HG02623 (cell line): ENCODE results near the gene HSD3B2.

Experiments
- ATAC-seq: cut with Tn5 transposase; IDR thresholded peaks from one replicate; pipeline ENCODE4 v1.9.1; 2021; ENCODE audit warnings: moderate library complexity; ENCODE audit not compliant: unreplicated experiment

The HSD3B2 gene

GRCh38 chr1:119394085-119394484, 20.9 kb upstream of the HSD3B2 start:
- no peak for ATAC-seq

DNA sequence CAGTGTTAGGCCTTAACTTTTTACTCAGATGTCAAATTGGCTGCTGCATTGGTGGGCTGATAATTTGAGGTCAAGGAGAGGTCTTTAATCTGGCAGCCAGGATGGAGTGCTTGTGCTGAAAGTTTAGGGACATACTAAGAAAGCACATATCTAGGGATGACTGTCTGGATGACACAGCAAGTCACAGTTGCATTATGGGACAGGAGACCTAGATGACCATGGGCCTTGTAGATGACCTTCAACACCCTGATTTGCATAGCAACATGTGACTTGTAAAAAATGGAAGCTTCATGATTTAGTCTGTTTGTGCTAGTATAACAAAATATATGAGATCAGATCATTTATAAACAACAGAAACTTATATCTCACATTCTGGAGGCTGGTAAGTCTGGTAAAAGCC, 18.0 kb upstream of the HSD3B2 start:
- ATAC-seq, result no peak

DNA sequence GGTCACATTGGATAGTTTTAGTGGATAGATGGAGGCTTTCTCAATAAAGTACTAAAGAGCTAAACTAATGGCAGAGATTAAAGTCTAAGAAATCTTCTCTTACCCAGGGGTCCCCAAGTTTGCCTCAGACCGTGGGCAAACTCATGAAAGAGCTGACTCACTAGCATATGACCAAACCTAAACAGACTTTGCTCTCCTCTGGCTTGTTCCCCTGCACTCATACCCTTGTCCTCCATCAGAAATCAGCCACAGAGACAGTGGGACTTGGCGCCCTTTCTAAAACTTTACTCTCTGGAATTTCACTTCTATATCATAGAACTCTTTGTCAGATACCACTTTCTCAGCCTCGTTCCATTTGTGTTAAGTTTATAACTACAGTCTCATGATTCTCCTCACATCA, 17.0 kb upstream of the HSD3B2 start:
- ATAC-seq, result no peak

- ATAC-seq, result no peak
Observed at GRCh38 chr1:119404736-119405135, 10.2 kb upstream of the HSD3B2 start.

DNA sequence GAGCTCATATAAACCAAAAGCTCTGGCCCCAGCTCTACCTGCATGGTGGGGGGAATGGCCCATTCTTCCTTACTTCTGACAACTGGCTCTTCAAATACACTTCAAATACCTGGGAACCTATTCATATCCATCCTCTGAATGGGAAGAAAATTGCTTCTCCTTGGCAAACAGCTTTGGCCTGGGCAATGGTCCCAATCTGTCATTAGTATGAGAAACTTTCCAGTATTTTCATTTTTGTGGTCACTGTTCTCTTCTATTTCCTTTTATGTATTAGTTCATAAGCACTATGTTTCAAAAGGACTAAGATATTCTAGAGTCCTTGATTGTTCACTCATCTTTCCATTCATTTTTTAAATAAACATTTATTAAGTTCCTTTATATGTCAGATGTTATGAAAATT, 5.2 kb upstream of the HSD3B2 start:
- no peak for ATAC-seq

GRCh38 chr1:119410961-119411360, 4.0 kb upstream of the HSD3B2 start:
- no peak for ATAC-seq

DNA sequence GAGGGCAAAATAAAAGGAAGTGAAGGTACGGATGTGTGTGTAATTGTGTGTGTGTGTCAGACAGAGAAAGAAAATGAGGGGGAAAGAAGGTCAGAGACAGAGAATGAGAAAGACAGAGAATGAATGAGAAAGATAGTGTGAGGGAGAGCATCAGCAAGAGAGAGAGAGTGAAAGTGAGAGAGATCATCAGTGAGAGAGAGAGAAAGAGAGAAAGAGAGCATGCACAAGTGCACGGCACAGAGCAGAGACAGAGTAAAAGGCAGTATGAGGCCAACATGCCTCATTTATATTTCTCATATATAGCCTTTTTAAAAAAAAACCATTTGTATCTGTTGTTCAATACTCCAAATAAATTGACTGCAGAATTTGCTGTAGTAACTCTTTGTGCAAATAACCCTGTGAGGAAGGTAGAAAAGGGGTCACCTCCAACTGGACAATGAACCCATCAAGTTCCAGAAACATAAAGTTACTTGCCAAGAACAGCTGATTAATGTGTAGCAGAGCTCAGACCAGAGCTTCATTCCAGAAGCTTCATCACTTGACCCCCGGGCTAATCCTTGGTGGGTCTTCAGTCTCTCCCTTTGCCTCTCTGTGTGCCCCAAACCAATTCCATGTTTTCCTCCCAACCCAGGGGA, 1.2 kb downstream of the HSD3B2 start:
- ATAC-seq, result no peak

- ATAC-seq, result no peak
Observed at GRCh38 chr1:119419109-119419508, 4.2 kb downstream of the HSD3B2 start.

- ATAC-seq, result no peak
Observed at GRCh38 chr1:119420638-119421037, 5.7 kb downstream of the HSD3B2 start.

GRCh38 chr1:119422631-119423030, 7.7 kb downstream of the HSD3B2 start:
- ATAC-seq, result no peak

GRCh38 chr1:119428991-119429390, 14.0 kb downstream of the HSD3B2 start:
- no peak for ATAC-seq

DNA sequence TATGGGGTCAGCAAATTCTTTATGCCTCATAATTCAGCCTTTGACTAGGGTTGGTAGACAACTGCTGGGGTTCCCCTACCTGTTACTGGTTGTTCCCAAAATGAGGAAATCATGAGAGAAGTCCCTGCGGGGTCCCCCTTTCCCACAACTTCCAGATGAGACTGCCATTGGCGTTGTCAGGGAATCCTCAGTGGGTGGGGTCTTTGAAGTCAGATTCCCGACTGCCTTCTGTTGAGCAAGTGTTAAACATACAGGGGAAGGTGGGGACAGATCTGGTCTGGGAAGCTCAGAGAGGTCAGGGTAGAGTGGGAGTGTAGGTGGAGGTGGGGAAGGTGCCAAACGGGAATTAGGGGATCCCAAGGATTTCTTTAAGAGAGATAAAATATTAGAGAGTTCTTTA, 14.7 kb downstream of the HSD3B2 start:
- ATAC-seq, result no peak

- ATAC-seq, result no peak
Observed at GRCh38 chr1:119430486-119430885, 15.5 kb downstream of the HSD3B2 start.

GRCh38 chr1:119431836-119432235, 16.9 kb downstream of the HSD3B2 start:
- no peak for ATAC-seq

GRCh38 chr1:119435052-119435451, 20.1 kb downstream of the HSD3B2 start:
- no peak for ATAC-seq

DNA sequence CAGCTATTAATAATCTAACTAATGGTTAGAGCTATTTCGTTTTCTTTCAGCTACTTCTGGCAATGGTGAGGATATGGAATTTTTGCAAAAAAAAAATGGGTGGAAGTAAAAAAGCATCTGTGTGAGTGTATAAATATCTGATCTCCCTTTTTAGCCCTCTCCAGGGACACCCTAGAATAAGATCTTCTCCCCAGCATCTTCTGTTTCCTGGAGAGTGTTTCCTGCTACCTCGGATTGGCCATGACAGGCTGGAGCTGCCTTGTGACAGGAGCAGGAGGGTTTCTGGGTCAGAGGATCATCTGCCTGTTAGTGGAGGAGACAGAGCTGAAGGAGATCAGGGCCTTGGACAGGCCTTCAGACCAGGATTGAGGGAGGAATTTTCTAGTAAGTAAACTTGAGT, 23.8 kb downstream of the HSD3B2 start:
- ATAC-seq, result no peak

DNA sequence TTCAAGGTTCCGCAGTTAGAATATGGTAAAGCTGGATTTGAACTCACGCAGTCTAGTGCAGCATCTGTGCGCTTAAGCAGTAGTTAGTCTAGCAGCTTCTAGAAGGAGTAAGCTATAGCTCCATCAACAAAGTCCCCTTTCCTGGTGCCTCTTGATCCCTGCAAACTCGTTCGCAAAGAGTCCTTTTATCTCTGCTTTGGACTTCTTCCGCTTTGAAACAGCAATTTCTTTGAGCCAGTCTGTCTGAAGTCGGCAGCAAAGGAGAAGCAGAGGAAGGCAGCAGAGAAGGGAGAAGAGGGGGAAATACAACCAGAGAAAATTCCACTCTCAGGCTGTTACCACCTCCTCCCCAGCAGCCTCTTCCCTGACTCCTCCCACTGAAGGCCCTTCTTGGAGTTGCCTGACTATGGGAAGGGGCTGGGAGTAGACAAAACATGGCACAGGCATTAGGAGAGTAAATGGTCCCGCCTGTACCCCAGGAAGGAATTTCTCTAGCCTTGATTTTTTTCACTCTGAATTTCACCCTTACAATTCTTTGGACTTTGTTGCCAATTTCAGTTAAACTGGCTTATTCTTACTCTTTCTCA, 25.9 kb downstream of the HSD3B2 start:
- no peak for ATAC-seq

- no peak for ATAC-seq
Observed at GRCh38 chr1:119442756-119443155, 27.8 kb downstream of the HSD3B2 start.

DNA sequence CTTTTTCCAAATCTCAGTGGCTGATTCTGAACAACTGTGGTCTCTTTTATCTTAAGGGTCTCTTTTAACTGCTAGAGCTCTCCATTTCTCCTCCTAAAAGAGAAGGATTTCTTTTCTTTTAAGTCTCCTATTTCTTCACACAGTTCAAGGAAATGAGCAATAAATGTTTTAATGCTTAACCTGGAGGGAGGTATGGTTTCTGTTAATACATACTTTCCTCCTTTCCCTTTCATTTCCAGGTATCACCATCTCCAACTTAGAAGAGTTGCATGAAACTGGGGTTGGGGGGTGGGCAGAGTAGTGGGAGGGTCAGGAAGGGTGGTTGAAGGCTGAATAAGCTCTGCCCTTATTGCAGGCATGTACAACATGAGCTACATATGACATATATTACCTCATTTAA, 31.4 kb downstream of the HSD3B2 start:
- ATAC-seq, result no peak

- no peak for ATAC-seq
Observed at GRCh38 chr1:119447344-119448126, 32.6 kb downstream of the HSD3B2 start.

DNA sequence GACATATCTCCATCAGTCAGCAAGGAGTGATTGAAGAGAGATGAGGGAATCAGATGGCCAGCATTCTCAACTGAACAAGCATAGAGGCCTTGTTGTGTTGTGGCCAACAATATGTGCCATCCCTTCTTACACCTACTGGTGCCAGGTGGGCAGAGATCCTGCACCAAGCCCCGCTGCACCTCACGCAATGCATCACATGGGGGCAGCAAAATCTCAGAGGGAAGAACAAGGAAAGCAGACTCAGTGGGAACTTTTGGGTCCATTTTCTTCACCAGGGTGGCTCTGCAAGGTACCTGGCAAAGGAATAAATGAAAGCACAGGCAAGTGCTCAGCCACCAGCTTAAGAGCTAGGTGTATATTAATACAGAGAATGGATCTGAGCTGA, 33.2 kb downstream of the HSD3B2 start:
- ATAC-seq, result no peak

- ATAC-seq, result no peak
Observed at GRCh38 chr1:119449971-119450370, 35.0 kb downstream of the HSD3B2 start.
